GM19025 (cell line): ENCODE results near the gene RNLS.
"Not testable (repeated sequence)": the region's sequence is repeated elsewhere in the genome, so short reads cannot be mapped to it uniquely, and the experiment has no call there.

Source experiments
- ATAC-seq: cut with Tn5 transposase; IDR thresholded peaks from one replicate; pipeline ENCODE4 v1.9.1; 2021; ENCODE audit warnings: mild to moderate bottlenecking, low read depth, moderate library complexity; ENCODE audit not compliant: unreplicated experiment

The RNLS gene

GRCh38 chr10:88361995-88362807, 220.9 kb downstream of the RNLS start:
- no peak for ATAC-seq

- no peak for ATAC-seq
Observed at GRCh38 chr10:88361494-88361893, 221.6 kb downstream of the RNLS start.

- not testable (repeated sequence) for ATAC-seq
Observed at GRCh38 chr10:88355750-88356149, 227.4 kb downstream of the RNLS start.

GRCh38 chr10:88347597-88348304, 235.4 kb downstream of the RNLS start:
- no peak for ATAC-seq

GRCh38 chr10:88347022-88347421, 236.1 kb downstream of the RNLS start:
- no peak for ATAC-seq

GRCh38 chr10:88346144-88346977, 236.8 kb downstream of the RNLS start:
- ATAC-seq = no peak

- ATAC-seq = no peak
Observed at GRCh38 chr10:88343761-88344484, 239.2 kb downstream of the RNLS start.

- ATAC-seq = no peak
Observed at GRCh38 chr10:88342733-88343310, 240.3 kb downstream of the RNLS start.

- no peak for ATAC-seq
Observed at GRCh38 chr10:88337134-88337533, 246.0 kb downstream of the RNLS start.

- ATAC-seq = no peak
Observed at GRCh38 chr10:88336334-88336733, 246.8 kb downstream of the RNLS start.

GRCh38 chr10:88333248-88333630, 249.9 kb downstream of the RNLS start:
- ATAC-seq = no peak

GRCh38 chr10:88332503-88333247, 250.4 kb downstream of the RNLS start:
- no peak for ATAC-seq

- ATAC-seq = no peak
Observed at GRCh38 chr10:88330174-88330573, 252.9 kb downstream of the RNLS start.

GRCh38 chr10:88322324-88323063, 260.6 kb downstream of the RNLS start:
- no peak for ATAC-seq

GRCh38 chr10:88319960-88320517, 263.1 kb downstream of the RNLS start:
- ATAC-seq = no peak

- no peak for ATAC-seq
Observed at GRCh38 chr10:88318803-88319202, 264.3 kb downstream of the RNLS start.

- no peak for ATAC-seq
Observed at GRCh38 chr10:88317099-88317498, 266.0 kb downstream of the RNLS start.

GRCh38 chr10:88316292-88316861, 266.7 kb downstream of the RNLS start:
- no peak for ATAC-seq
